H9 (cell line): ENCODE results near the gene TRIM54. TPM values are rescaled to one million over a fixed set of nuclear protein-coding genes. Genes with fewer than 3 reads are reported as not detected.
"Not testable (repeated sequence)": the region's sequence is repeated elsewhere in the genome, so short reads cannot be mapped to it uniquely, and the experiment has no call there.

Experiments
- DNase-seq: peaks from one replicate; pipeline ENCODE4 v3.0.0-alpha.2; 2017
- H2AFZ ChIP-seq: one replicate; pipeline ENCODE4 v1.6.1; 2013; ENCODE audit warnings: mild to moderate bottlenecking, low read length, control low read depth, moderate library complexity
- H2AK5ac ChIP-seq: 2 replicates; pipeline ENCODE4 v1.6.1; 2013; ENCODE audit warnings: low read length, control low read depth, mixed read lengths; ENCODE audit not compliant: insufficient read length
- H2BK120ac ChIP-seq: one replicate; pipeline ENCODE4 v1.6.1; 2013; ENCODE audit warnings: low read depth, mild to moderate bottlenecking, low read length, control low read depth, inconsistent platforms; ENCODE audit not compliant: poor library complexity, severe bottlenecking
- H2BK12ac ChIP-seq: 2 replicates; pipeline ENCODE4 v1.6.1; 2013; ENCODE audit warnings: low read length, control low read depth, mixed read lengths, low read depth; ENCODE audit not compliant: insufficient read length
- H2BK15ac ChIP-seq: 2 replicates; pipeline ENCODE4 v1.6.1; 2013; ENCODE audit warnings: low read depth, low read length, control low read depth
- H2BK20ac ChIP-seq: one replicate; pipeline ENCODE4 v1.6.1; 2013; ENCODE audit warnings: low read depth, mild to moderate bottlenecking, low read length, control low read depth, inconsistent platforms; ENCODE audit not compliant: poor library complexity, severe bottlenecking
- H2BK5ac ChIP-seq: 2 replicates; pipeline ENCODE4 v1.6.1; 2013; ENCODE audit warnings: low read length, control low read depth, mixed read lengths; ENCODE audit not compliant: insufficient read length
- H3K14ac ChIP-seq: 2 replicates; pipeline ENCODE4 v1.6.1; 2013; ENCODE audit warnings: low read length, control low read depth; ENCODE audit not compliant: insufficient read depth
- H3K18ac ChIP-seq: 2 replicates; pipeline ENCODE4 v1.6.1; 2013; ENCODE audit warnings: low read depth, mild to moderate bottlenecking, mixed read lengths, low read length, control low read depth; ENCODE audit not compliant: insufficient read length
- H3K23ac ChIP-seq: 2 replicates; pipeline ENCODE4 v1.6.1; 2013; ENCODE audit warnings: low read length, control low read depth, mixed read lengths, low read depth; ENCODE audit not compliant: insufficient read length
- H3K23me2 ChIP-seq: 2 replicates; pipeline ENCODE4 v1.6.1; 2013; ENCODE audit warnings: low read depth, mild to moderate bottlenecking, mixed read lengths, low read length, control low read depth; ENCODE audit not compliant: insufficient read length, poor library complexity, severe bottlenecking
- H3K27ac ChIP-seq: 2 replicates; pipeline ENCODE4 v1.5.1; 2013; ENCODE audit warnings: low read length, control low read depth, mixed read lengths, low read depth; ENCODE audit not compliant: insufficient read length
- H3K27me3 ChIP-seq: 2 replicates; pipeline ENCODE4 v1.6.1; 2013; ENCODE audit warnings: low read length, control low read depth, inconsistent platforms; ENCODE audit not compliant: insufficient read depth
- H3K4ac ChIP-seq: 2 replicates; pipeline ENCODE4 v1.6.1; 2013; ENCODE audit warnings: low read depth, mild to moderate bottlenecking, control low read depth, inconsistent platforms, low read length, moderate library complexity
- H3K4me1 ChIP-seq: 2 replicates; pipeline ENCODE4 v1.6.1; 2013; ENCODE audit warnings: low read length, control low read depth, inconsistent platforms; ENCODE audit not compliant: insufficient read depth
- H3K4me2 ChIP-seq: 2 replicates; pipeline ENCODE4 v1.6.1; 2013; ENCODE audit warnings: low read length, control low read depth, mixed read lengths; ENCODE audit not compliant: insufficient read length, insufficient read depth
- H3K56ac ChIP-seq: 2 replicates; pipeline ENCODE4 v1.6.1; 2013; ENCODE audit warnings: low read depth, mild to moderate bottlenecking, mixed read lengths, low read length, control low read depth; ENCODE audit not compliant: insufficient read length
- H3K79me1 ChIP-seq: 2 replicates; pipeline ENCODE4 v1.6.1; 2013; ENCODE audit warnings: low read depth, mild to moderate bottlenecking, moderate library complexity, low read length, control low read depth, inconsistent platforms; ENCODE audit not compliant: insufficient read depth, poor library complexity, severe bottlenecking
- H3K79me2 ChIP-seq: 2 replicates; pipeline ENCODE4 v1.6.1; 2013; ENCODE audit warnings: low read length, control low read depth, inconsistent platforms; ENCODE audit not compliant: insufficient read depth
- H3K9ac ChIP-seq: 2 replicates; pipeline ENCODE4 v1.6.1; 2013; ENCODE audit warnings: low read length, control low read depth, mixed read lengths; ENCODE audit not compliant: insufficient read length; ENCODE audit errors: extremely low read depth
- H3K9me3 ChIP-seq: one replicate; pipeline ENCODE4 v1.6.1; 2013; ENCODE audit warnings: low read depth, low read length, inconsistent platforms; ENCODE audit not compliant: control insufficient read depth
- H3T11ph ChIP-seq: one replicate; pipeline ENCODE4 v1.6.1; 2013; ENCODE audit warnings: mild to moderate bottlenecking, low read length, control low read depth, inconsistent platforms
- H4K20me1 ChIP-seq: one replicate; pipeline ENCODE4 v1.6.1; 2013; ENCODE audit not compliant: control insufficient read depth, insufficient read length, insufficient read depth
- H4K5ac ChIP-seq: 2 replicates; pipeline ENCODE4 v1.6.1; 2013; ENCODE audit warnings: low read depth, mild to moderate bottlenecking, mixed read lengths, low read length, control low read depth; ENCODE audit not compliant: insufficient read length
- H4K8ac ChIP-seq: replicated peaks from 2 replicates; pipeline ENCODE4 v1.6.1; 2013; ENCODE audit warnings: low read length, control low read depth, mixed read lengths, low read depth; ENCODE audit not compliant: insufficient read length
- H4K91ac ChIP-seq: 2 replicates; pipeline ENCODE4 v1.6.1; 2013; ENCODE audit warnings: low read depth, mild to moderate bottlenecking, moderate library complexity, mixed read lengths, low read length, control low read depth; ENCODE audit not compliant: insufficient read length
- H3K27ac Mint-ChIP-seq, 3 experiments: 2 replicates in 2 of 3; 3 replicates in 1 of 3; pipeline ENCODE4 v1.8.0; 2020 to 2021; ENCODE audit warnings: mixed read lengths in 3 of 3, mild to moderate bottlenecking in 1 of 3, moderate library complexity in 1 of 3
- H3K27me3 Mint-ChIP-seq: 2 replicates; pipeline ENCODE4 v1.8.0; 2021; ENCODE audit warnings: low read depth, mild to moderate bottlenecking, moderate library complexity, mixed read lengths
- H3K36me3 Mint-ChIP-seq, 3 experiments: 2 replicates in 2 of 3; 3 replicates in 1 of 3; pipeline ENCODE4 v1.8.0; 2020 to 2021; ENCODE audit warnings: low read depth in 3 of 3, mixed read lengths in 3 of 3; ENCODE audit not compliant: insufficient read depth in 1 of 3
- H3K4me1 Mint-ChIP-seq, 2 experiments: 2 replicates each; pipeline ENCODE4 v1.8.0; 2020; ENCODE audit warnings: mixed read lengths in 2 of 2
- H3K4me3 Mint-ChIP-seq, 2 experiments: 2 replicates in 1 of 2; 3 replicates in 1 of 2; pipeline ENCODE4 v1.8.0; 2020 to 2021; ENCODE audit warnings: mild to moderate bottlenecking in 2 of 2, mixed read lengths in 2 of 2, moderate library complexity in 1 of 2
- H3K9me3 Mint-ChIP-seq, 2 experiments: 2 replicates in 1 of 2; 3 replicates in 1 of 2; pipeline ENCODE4 v1.8.0; 2020; ENCODE audit warnings: mild to moderate bottlenecking in 2 of 2, mixed read lengths in 2 of 2, moderate library complexity in 1 of 2
- CTCF ChIP-seq: fragments of 200-600 bp; sonication (generic); conservative IDR thresholded peaks from 3 replicates; pipeline ENCODE4 v1.8.0; 2021; ENCODE audit warnings: antibody characterized with exemption, mild to moderate bottlenecking
- WGBS: extraction: QIAGEN DNeasy Blood & Tissue Kit; methylation state at CpG from one replicate; pipeline ENCODE4 v1.1.7; 2013; ENCODE audit warnings: missing lambda C conversion rate, low lambda C conversion rate, mixed read lengths; ENCODE audit not compliant: insufficient read length; ENCODE audit errors: extremely low coverage; 5-methylcytosine and 5-hydroxymethylcytosine counted together
- total RNA-seq: library from RNA; stranded (reverse); gene quantifications from 2 replicates; pipeline ENCODE4 v1.2.1, GENCODE V29; 2021

Gene TRIM54
- total RNA-seq, 1 experiment from 2014 or later, result 5.0 TPM

- no peak overlapping the region for H4K8ac ChIP-seq
- no CpG with 5 or more reads among the region's 6 CpGs for WGBS
- Mint-ChIP-seq H3K36me3 (peaks cover 5 to 23% (median 14%) of the 10 kb centered on the region in 3 experiments), H3K27me3 (no peaks in the 10 kb centered on the region), H3K4me1 (peaks cover 12 to 31% of the 10 kb centered on the region in 2 experiments), H3K27ac (peak overlapping the region in 2 of 3 experiments; percentile 1 to 25; a peak in 3 of 7 replicates), H3K9me3 (peaks cover 2 to 6% of the 10 kb centered on the region in 2 experiments; a peak in 4 of 5 replicates), H3K4me3 (no peak overlapping the region)
- H3K9me3 ChIP-seq, result no peaks in the 10 kb centered on the region
- H3K27me3 ChIP-seq, result no peaks in the 10 kb centered on the region
- H4K91ac ChIP-seq, result no peak overlapping the region
- no peaks in the 10 kb centered on the region for H3K23me2 ChIP-seq
- no peak overlapping the region for H2BK120ac ChIP-seq
- TF ChIP-seq CTCF, result no peak
- no peak overlapping the region for H2BK12ac ChIP-seq
- no peak overlapping the region for H3K4ac ChIP-seq
- H3K9ac ChIP-seq, result no peak overlapping the region
- no peak overlapping the region for H2AFZ ChIP-seq
- no peak for DNase-seq
- H3K23ac ChIP-seq, result no peak overlapping the region
- H2BK5ac ChIP-seq, result no peak overlapping the region
- no peak overlapping the region for H3T11ph ChIP-seq
- H3K4me2 ChIP-seq, result no peak overlapping the region
- no peak overlapping the region for H3K56ac ChIP-seq
- H2BK20ac ChIP-seq, result no peak overlapping the region
- H3K79me2 ChIP-seq, result peaks cover 45% of the 10 kb centered on the region; the same call in 1 of the 2 replicates
- no peak overlapping the region for H3K14ac ChIP-seq
- no peak overlapping the region for H2BK15ac ChIP-seq
- H4K5ac ChIP-seq, result no peak overlapping the region
- no peak overlapping the region for H3K18ac ChIP-seq
- H3K79me1 ChIP-seq, result peaks cover 6% of the 10 kb centered on the region
- H3K4me1 ChIP-seq, result peaks cover 2% of the 10 kb centered on the region; the same call in 1 of the 2 replicates
- H2AK5ac ChIP-seq, result no peak overlapping the region
- H4K20me1 ChIP-seq, result peaks cover 4% of the 10 kb centered on the region
- H3K27ac ChIP-seq, result no peak overlapping the region
Observed at GRCh38 chr2:27351802-27352598, 69.8 kb downstream of the TRIM54 start.

GRCh38 chr2:27353386-27353761 lies 71.1 kb downstream of the TRIM54 start:
- H2BK15ac ChIP-seq, H2BK120ac ChIP-seq, H3K4me2 ChIP-seq, H3K14ac ChIP-seq, H3K23ac ChIP-seq, H3K56ac ChIP-seq, H4K20me1 ChIP-seq, H3K79me1 ChIP-seq, H4K91ac ChIP-seq, H3K23me2 ChIP-seq, H3K18ac ChIP-seq, H2BK12ac ChIP-seq, DNase-seq, H3K9ac ChIP-seq, H2AK5ac ChIP-seq, H3K4ac ChIP-seq, H4K8ac ChIP-seq, H3K27ac ChIP-seq, H3K27me3 ChIP-seq, H3K27me3 Mint-ChIP-seq, H3T11ph ChIP-seq, H3K4me1 ChIP-seq, H2AFZ ChIP-seq, H2BK5ac ChIP-seq, H4K5ac ChIP-seq, H3K9me3 ChIP-seq, H2BK20ac ChIP-seq: not testable (repeated sequence)
- Mint-ChIP-seq H3K4me3 (peak overlapping the region in 1 of 2 experiments; percentile 68; a peak in 2 of 5 replicates), H3K9me3 (peaks cover 9 to 12% of the 10 kb centered on the region in 2 experiments; a peak in 4 of 5 replicates), H3K4me1 (peaks cover 16 to 40% of the 10 kb centered on the region in 2 experiments), H3K36me3 (peaks cover 13 to 24% (median 22%) of the 10 kb centered on the region in 3 experiments), H3K27ac (peak overlapping the region in 2 of 3 experiments; percentile 46 to 71; a peak in 2 of 7 replicates)
- peaks cover 39% of the 10 kb centered on the region; the same call in 1 of the 2 replicates for H3K79me2 ChIP-seq
- no CpG with 5 or more reads among the region's 5 CpGs for WGBS
